ENCODE data around the gene GULP1. TPM values are rescaled to one million over a fixed set of nuclear protein-coding genes. Genes with fewer than 3 reads are reported as not detected.
A peak's percentile ranks its signal among the peaks of the same experiment; 100 is the strongest.

Gene GULP1
- polyA plus RNA-seq, 4 donors, result 7.1 to 33.7 (median 18.9) TPM

DNA sequence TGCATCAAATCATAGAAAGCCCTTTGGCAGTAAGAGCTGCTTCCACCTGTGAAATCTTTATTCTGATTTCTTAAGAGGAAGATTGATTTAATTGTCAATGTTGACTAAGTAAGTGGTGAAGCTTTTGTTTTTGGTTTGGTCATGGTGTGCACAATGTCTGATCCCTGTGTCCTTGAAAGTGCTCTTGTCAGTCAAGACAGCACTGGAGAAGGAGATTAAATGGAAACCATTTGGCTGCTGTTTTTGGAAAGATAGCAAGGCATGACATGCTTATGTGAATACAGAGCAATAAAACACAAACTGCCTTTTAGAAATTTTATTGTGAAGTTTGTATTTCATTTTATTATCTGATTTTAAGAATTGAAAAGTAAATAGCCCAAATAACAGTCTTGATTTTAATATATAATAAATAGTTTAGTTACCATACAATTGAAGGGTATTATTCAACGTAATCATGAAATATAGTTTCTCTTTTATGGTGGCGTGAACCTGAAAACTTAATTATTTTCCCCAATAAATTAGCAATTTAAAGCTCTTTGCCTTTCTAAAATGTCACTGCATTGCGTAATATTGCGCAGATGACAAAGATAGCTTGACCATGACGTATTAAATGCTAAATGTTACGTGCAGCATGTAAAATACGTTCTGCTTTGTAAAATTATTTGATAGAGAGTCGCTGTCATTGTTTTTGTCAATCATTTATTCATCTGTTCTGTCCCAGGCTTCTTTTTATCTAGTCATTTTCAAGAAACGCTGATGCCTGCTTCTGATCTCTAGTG, 69.0 kb downstream of the GULP1 start:
- Histone ChIP-seq H3K9me3 (ENCODE audit: control insufficient read depth in 2 of 2, insufficient read depth in 1 of 2, low read depth in 1 of 2, low read length in 1 of 2) (no peaks in the 10 kb centered on the region), H3K4me1 (ENCODE audit: control insufficient read depth in 3 of 3, insufficient read depth in 2 of 3, low read depth in 1 of 3, low read length in 2 of 3) (no peaks in the 10 kb centered on the region), H3K4me3 (ENCODE audit: low read depth in 1 of 3, low read length in 3 of 3) (no peak overlapping the region), H3K36me3 (ENCODE audit: control insufficient read depth in 3 of 3, insufficient read depth in 2 of 3, low read depth in 1 of 3, low read length in 3 of 3) (no peaks in the 10 kb centered on the region), H3K27me3 (ENCODE audit: control insufficient read depth in 3 of 3, insufficient read depth in 3 of 3, low read length in 3 of 3) (no peaks in the 10 kb centered on the region), H3K27ac (ENCODE audit: low read depth in 1 of 3, low read length in 2 of 3) (no peak overlapping the region)
- no peak for DNase-seq
- no peak for FAIRE-seq
- WGBS, 3 donors, result 86 to 92% (median 87%) methylated on average over 9 of the region's 9 CpGs

DNA sequence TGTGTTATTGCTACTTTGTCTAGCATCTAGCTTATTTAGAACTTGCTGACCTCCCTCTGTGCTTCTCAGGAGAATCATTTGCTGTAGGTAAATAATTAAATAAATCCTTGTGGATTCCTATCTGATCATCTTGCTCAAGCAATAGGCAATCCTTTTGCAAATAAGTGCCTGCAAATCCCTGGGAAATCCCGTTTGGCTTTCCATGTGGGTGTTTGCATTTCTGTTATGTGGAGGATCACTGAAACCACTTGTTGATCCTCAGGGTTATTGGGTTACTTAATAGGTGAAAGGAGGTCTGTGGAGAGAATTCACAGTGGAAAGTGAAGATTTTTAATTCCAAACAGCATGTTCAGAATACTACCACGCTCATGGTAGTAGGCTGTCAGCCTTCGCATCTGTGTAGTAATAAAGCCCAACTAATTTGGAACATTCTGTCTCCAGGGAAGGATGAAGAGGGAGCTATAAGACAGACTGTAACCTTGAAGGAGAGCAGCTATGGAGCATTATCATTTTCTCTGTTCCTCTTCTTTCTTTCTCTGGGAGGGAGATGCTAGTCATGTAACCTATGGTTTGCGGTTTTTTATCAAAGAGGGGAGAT, 72.5 kb downstream of the GULP1 start:
- Histone ChIP-seq H3K9me3 (ENCODE audit: control insufficient read depth in 2 of 2, insufficient read depth in 1 of 2, low read depth in 1 of 2, low read length in 1 of 2) (no peaks in the 10 kb centered on the region), H3K27me3 (ENCODE audit: control insufficient read depth in 3 of 3, insufficient read depth in 3 of 3, low read length in 3 of 3) (no peaks in the 10 kb centered on the region), H3K27ac (ENCODE audit: low read depth in 1 of 3, low read length in 2 of 3) (no peak overlapping the region), H3K4me3 (ENCODE audit: low read depth in 1 of 3, low read length in 3 of 3) (no peak overlapping the region), H3K36me3 (ENCODE audit: control insufficient read depth in 3 of 3, insufficient read depth in 2 of 3, low read depth in 1 of 3, low read length in 3 of 3) (no peaks in the 10 kb centered on the region), H3K4me1 (ENCODE audit: control insufficient read depth in 3 of 3, insufficient read depth in 2 of 3, low read depth in 1 of 3, low read length in 2 of 3) (no peaks in the 10 kb centered on the region)
- DNase-seq (no peak), FAIRE-seq (no peak)
- 77 to 82% (median 78%) methylated on average over 4 of the region's 4 CpGs for WGBS, 3 donors

DNA sequence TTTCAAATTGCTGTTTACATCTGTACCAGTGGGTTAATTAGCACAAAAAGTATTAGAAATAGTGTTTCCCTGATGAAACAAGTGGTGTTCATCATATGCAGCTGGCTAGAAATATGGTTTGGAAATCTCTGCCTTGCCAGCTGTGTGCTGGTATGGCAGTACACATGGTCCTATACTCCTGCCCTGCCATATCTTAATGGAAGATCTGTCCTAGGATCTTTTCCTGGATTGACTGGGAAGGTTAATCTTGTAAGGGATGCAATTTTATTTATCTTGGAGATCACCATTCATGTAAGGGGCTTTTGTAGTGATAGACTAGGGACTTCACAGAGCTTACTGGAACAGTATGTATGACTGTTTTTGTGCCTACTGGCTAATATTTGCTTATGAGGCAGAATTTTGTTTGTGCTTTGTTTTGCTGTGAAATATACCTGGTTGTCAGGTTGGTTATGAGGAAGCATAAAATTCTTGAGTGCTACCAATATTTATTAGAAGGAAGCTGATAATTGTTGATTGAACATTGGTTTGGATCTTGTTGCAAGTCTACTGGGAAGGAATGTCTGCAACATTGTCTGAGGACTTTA, 73.5 kb downstream of the GULP1 start:
- FAIRE-seq (no peak), DNase-seq (no peak)
- no peaks in the 10 kb centered on the region for H3K9me3 ChIP-seq (ENCODE audit: control insufficient read depth in 2 of 2, insufficient read depth in 1 of 2, low read depth in 1 of 2, low read length in 1 of 2)
- H3K36me3 ChIP-seq (ENCODE audit: control insufficient read depth in 3 of 3, insufficient read depth in 2 of 3, low read depth in 1 of 3, low read length in 3 of 3), result no peaks in the 10 kb centered on the region
- no peak overlapping the region for H3K4me3 ChIP-seq (ENCODE audit: low read depth in 1 of 3, low read length in 3 of 3)
- no peaks in the 10 kb centered on the region for H3K27me3 ChIP-seq (ENCODE audit: control insufficient read depth in 3 of 3, insufficient read depth in 3 of 3, low read length in 3 of 3)
- H3K4me1 ChIP-seq (ENCODE audit: control insufficient read depth in 3 of 3, insufficient read depth in 2 of 3, low read depth in 1 of 3, low read length in 2 of 3), result no peaks in the 10 kb centered on the region
- H3K27ac ChIP-seq (ENCODE audit: low read depth in 1 of 3, low read length in 2 of 3), result no peak overlapping the region

DNA sequence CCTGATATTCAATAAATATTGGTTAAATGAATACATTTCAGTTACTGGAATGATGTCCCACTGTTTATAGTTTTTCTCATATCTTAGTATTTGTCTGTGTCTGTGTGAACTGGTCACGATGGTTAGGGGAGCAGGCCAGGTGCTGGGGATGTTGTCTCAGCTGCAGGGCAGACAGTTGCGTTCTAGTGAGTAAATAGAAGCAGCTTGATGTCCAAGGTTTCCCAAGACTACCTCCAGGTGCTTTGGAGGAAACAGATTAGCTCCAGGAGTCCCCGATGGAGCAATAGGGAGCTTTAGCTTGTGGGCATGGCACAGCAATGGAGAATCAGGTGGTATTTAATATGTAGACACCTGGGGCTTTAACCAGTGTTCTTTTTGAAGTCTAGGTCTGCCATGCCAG, 75.5 kb downstream of the GULP1 start:
- Histone ChIP-seq H3K27me3 (ENCODE audit: control insufficient read depth in 3 of 3, insufficient read depth in 3 of 3, low read length in 3 of 3) (no peaks in the 10 kb centered on the region), H3K9me3 (ENCODE audit: control insufficient read depth in 2 of 2, insufficient read depth in 1 of 2, low read depth in 1 of 2, low read length in 1 of 2) (no peaks in the 10 kb centered on the region), H3K4me1 (ENCODE audit: control insufficient read depth in 3 of 3, insufficient read depth in 2 of 3, low read depth in 1 of 3, low read length in 2 of 3) (no peaks in the 10 kb centered on the region), H3K4me3 (ENCODE audit: low read depth in 1 of 3, low read length in 3 of 3) (no peak overlapping the region), H3K27ac (ENCODE audit: low read depth in 1 of 3, low read length in 2 of 3) (no peak overlapping the region), H3K36me3 (ENCODE audit: control insufficient read depth in 3 of 3, insufficient read depth in 2 of 3, low read depth in 1 of 3, low read length in 3 of 3) (no peaks in the 10 kb centered on the region)
- WGBS, 3 donors, result 13 to 59% (median 27%) methylated on average over 3 of the region's 3 CpGs
- DNase-seq (no peak), FAIRE-seq (no peak)

DNA sequence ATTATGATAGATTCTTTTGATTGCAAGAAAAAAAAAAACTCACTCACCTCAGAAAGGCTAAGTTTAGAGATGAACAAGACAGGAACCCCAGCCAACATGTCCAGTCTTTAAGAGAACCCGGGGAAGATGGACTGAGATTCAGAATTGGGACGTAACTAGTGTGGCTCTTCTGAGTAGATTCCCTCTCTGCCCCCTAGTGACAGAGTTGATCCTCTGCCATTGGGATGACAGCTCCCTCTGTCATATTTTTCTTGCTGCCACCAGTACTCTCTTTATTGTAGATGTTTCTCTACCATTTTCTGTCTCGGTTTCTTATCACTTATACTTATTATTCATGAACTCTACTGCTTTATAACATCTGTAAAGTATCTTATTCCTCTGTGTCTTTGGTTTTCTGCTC, 77.7 kb downstream of the GULP1 start:
- no peaks in the 10 kb centered on the region for H3K36me3 ChIP-seq (ENCODE audit: control insufficient read depth in 3 of 3, insufficient read depth in 2 of 3, low read depth in 1 of 3, low read length in 3 of 3)
- H3K4me1 ChIP-seq (ENCODE audit: control insufficient read depth in 3 of 3, insufficient read depth in 2 of 3, low read depth in 1 of 3, low read length in 2 of 3), result no peaks in the 10 kb centered on the region
- H3K4me3 ChIP-seq (ENCODE audit: low read depth in 1 of 3, low read length in 3 of 3), result no peak overlapping the region
- FAIRE-seq (no peak), DNase-seq (peak; percentile 62 to 71)
- 7 to 26% (median 17%) methylated on average over 3 of the region's 3 CpGs for WGBS, 3 donors
- no peaks in the 10 kb centered on the region for H3K9me3 ChIP-seq (ENCODE audit: control insufficient read depth in 2 of 2, insufficient read depth in 1 of 2, low read depth in 1 of 2, low read length in 1 of 2)
- no peak overlapping the region for H3K27ac ChIP-seq (ENCODE audit: low read depth in 1 of 3, low read length in 2 of 3)
- no peaks in the 10 kb centered on the region for H3K27me3 ChIP-seq (ENCODE audit: control insufficient read depth in 3 of 3, insufficient read depth in 3 of 3, low read length in 3 of 3)

- no peaks in the 10 kb centered on the region for H3K27me3 ChIP-seq (ENCODE audit: control insufficient read depth in 3 of 3, insufficient read depth in 3 of 3, low read length in 3 of 3)
- H3K4me1 ChIP-seq (ENCODE audit: control insufficient read depth in 3 of 3, insufficient read depth in 2 of 3, low read depth in 1 of 3, low read length in 2 of 3), result no peaks in the 10 kb centered on the region
- no peak for FAIRE-seq
- no peaks in the 10 kb centered on the region for H3K36me3 ChIP-seq (ENCODE audit: control insufficient read depth in 3 of 3, insufficient read depth in 2 of 3, low read depth in 1 of 3, low read length in 3 of 3)
- 76 to 82% (median 80%) methylated on average over 5 of the region's 5 CpGs for WGBS, 3 donors
- DNase-seq, result no peak
- H3K4me3 ChIP-seq (ENCODE audit: low read depth in 1 of 3, low read length in 3 of 3), result no peak overlapping the region
- no peak overlapping the region for H3K27ac ChIP-seq (ENCODE audit: low read depth in 1 of 3, low read length in 2 of 3)
- no peaks in the 10 kb centered on the region for H3K9me3 ChIP-seq (ENCODE audit: control insufficient read depth in 2 of 2, insufficient read depth in 1 of 2, low read depth in 1 of 2, low read length in 1 of 2)
Measured at GRCh38 chr2:188378371-188378950, 86.8 kb downstream of the GULP1 start.

DNA sequence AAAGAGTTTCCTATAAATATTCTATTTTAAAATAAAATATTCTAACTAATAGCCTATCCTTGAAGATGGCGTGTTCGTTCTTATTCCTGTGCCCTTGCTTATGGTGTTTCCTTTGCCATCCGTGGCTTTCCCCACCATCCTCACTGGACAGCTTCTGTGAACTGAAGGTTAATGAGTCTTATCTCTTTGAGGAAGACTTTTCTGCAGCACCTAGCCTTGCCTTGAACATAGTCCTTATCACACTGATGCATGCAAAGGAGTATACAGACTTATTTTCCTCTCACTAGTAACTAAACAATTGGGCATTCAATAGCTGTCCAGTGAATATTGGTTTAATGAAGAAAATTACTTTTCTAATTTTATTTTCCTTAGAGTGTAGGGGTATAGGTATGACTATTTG, 88.1 kb downstream of the GULP1 start:
- Histone ChIP-seq H3K9me3 (ENCODE audit: control insufficient read depth in 2 of 2, insufficient read depth in 1 of 2, low read depth in 1 of 2, low read length in 1 of 2) (peaks cover 0 to 7% of the 10 kb centered on the region in 2 donors), H3K27ac (ENCODE audit: low read depth in 1 of 3, low read length in 2 of 3) (no peak overlapping the region), H3K36me3 (ENCODE audit: control insufficient read depth in 3 of 3, insufficient read depth in 2 of 3, low read depth in 1 of 3, low read length in 3 of 3) (peaks cover 0 to 5% (median 0%) of the 10 kb centered on the region in 3 donors), H3K4me3 (ENCODE audit: low read depth in 1 of 3, low read length in 3 of 3) (no peak overlapping the region), H3K4me1 (ENCODE audit: control insufficient read depth in 3 of 3, insufficient read depth in 2 of 3, low read depth in 1 of 3, low read length in 2 of 3) (no peaks in the 10 kb centered on the region), H3K27me3 (ENCODE audit: control insufficient read depth in 3 of 3, insufficient read depth in 3 of 3, low read length in 3 of 3) (no peaks in the 10 kb centered on the region)
- FAIRE-seq (no peak), DNase-seq (no peak)
- 79 to 90% (median 82%) methylated on average over 3 of the region's 3 CpGs for WGBS, 3 donors

- WGBS, 3 donors, result 65 to 79% (median 68%) methylated on average over 2 of the region's 2 CpGs
- Histone ChIP-seq H3K36me3 (ENCODE audit: control insufficient read depth in 3 of 3, insufficient read depth in 2 of 3, low read depth in 1 of 3, low read length in 3 of 3) (peaks cover 0 to 11% (median 0%) of the 10 kb centered on the region in 3 donors), H3K4me1 (ENCODE audit: control insufficient read depth in 3 of 3, insufficient read depth in 2 of 3, low read depth in 1 of 3, low read length in 2 of 3) (no peaks in the 10 kb centered on the region), H3K4me3 (ENCODE audit: low read depth in 1 of 3, low read length in 3 of 3) (no peak overlapping the region), H3K27ac (ENCODE audit: low read depth in 1 of 3, low read length in 2 of 3) (no peak overlapping the region), H3K27me3 (ENCODE audit: control insufficient read depth in 3 of 3, insufficient read depth in 3 of 3, low read length in 3 of 3) (no peaks in the 10 kb centered on the region), H3K9me3 (ENCODE audit: control insufficient read depth in 2 of 2, insufficient read depth in 1 of 2, low read depth in 1 of 2, low read length in 1 of 2) (peaks cover 0 to 13% of the 10 kb centered on the region in 2 donors)
- DNase-seq (no peak), FAIRE-seq (no peak)
Measured at GRCh38 chr2:188380280-188380679, 88.6 kb downstream of the GULP1 start.

Data from small intestine (tissue), 7 donors.